HEK293 (cell line): ENCODE measurements around the gene TMEM170A.

Source experiments
- CTCF ChIA-PET: fragments of 350-600 bp; formaldehyde crosslinking; extraction: SDS; loops from one replicate; lab custom pipeline; 2021; ENCODE audit warnings: antibody characterized with exemption; lab: Yijun Ruan, JAX
- POLR2A ChIA-PET: fragments of 300-600 bp; formaldehyde crosslinking; extraction: SDS; loops from one replicate; lab custom pipeline; 2020; ENCODE audit warnings: antibody characterized with exemption, inconsistent platforms; lab: Yijun Ruan, JAX
- H3K27ac ChIP-seq: fragments of 200-500 bp; sonication (Bioruptor generic); 2 replicates; pipeline ENCODE4 v1.5.1; 2014; ENCODE audit warnings: low read depth, low read length, control low read depth, inconsistent platforms; ENCODE audit errors: extremely low read depth
- H3K36me3 ChIP-seq, 2 experiments: fragments of 200-500 bp in 1 of 2; sonication (Bioruptor generic) in 1 of 2; 1 replicate in 1 of 2; 2 replicates in 1 of 2; pipeline ENCODE4 v1.5.1; 2014 to 2017; ENCODE audit warnings: inconsistent platforms in 2 of 2, low read length in 2 of 2; ENCODE audit not compliant: control insufficient read depth in 2 of 2, insufficient read depth in 1 of 2
- H3K4me1 ChIP-seq: fragments of 200-500 bp; sonication (Bioruptor generic); 2 replicates; pipeline ENCODE4 v1.5.1; 2014; ENCODE audit warnings: mild to moderate bottlenecking, low read length, inconsistent platforms; ENCODE audit not compliant: control insufficient read depth, insufficient read depth
- H3K4me3 ChIP-seq: 2 replicates; pipeline ENCODE4 v1.5.1; 2011; ENCODE audit warnings: low read depth, mild to moderate bottlenecking, control low read depth, low read length, moderate library complexity
- H3K9me3 ChIP-seq: fragments of 200-500 bp; sonication (Bioruptor generic); 2 replicates; pipeline ENCODE4 v1.5.1; 2014; ENCODE audit warnings: low read depth, low read length, inconsistent platforms; ENCODE audit not compliant: control insufficient read depth, insufficient read depth
- BCL6B ChIP-seq: fragments of 450-650 bp; formaldehyde crosslinking; IDR thresholded peaks from 2 replicates; pipeline ENCODE4 v1.5.1; 2017; ENCODE audit warnings: missing biosample characterization, missing genetic modification characterization
- HOXA7 ChIP-seq: sonication (generic); formaldehyde crosslinking; IDR thresholded peaks from 2 replicates; pipeline ENCODE4 v1.8.1; 2022; ENCODE audit warnings: missing genetic modification reagents, borderline replicate concordance
- IKZF3 ChIP-seq: fragments of 450-650 bp; IDR thresholded peaks from 2 replicates; pipeline ENCODE4 v1.5.0; 2018; ENCODE audit warnings: missing biosample characterization, mild to moderate bottlenecking, missing genetic modification characterization, moderate library complexity
- PRDM6 ChIP-seq: fragments of 450-650 bp; formaldehyde crosslinking; IDR thresholded peaks from 2 replicates; pipeline ENCODE4 v1.5.1; 2017; ENCODE audit warnings: missing biosample characterization, missing genetic modification characterization
- ZBTB20 ChIP-seq: fragments of 450-650 bp; formaldehyde crosslinking; IDR thresholded peaks from 2 replicates; pipeline ENCODE4 v1.5.1; 2016; ENCODE audit warnings: missing biosample characterization, missing genetic modification characterization
- ZNF132 ChIP-seq: fragments of 450-650 bp; formaldehyde crosslinking; IDR thresholded peaks from 2 replicates; pipeline ENCODE4 v1.5.1; 2017; ENCODE audit warnings: missing biosample characterization, missing genetic modification characterization, borderline replicate concordance
- ZNF133 ChIP-seq: fragments of 450-650 bp; formaldehyde crosslinking; IDR thresholded peaks from 2 replicates; pipeline ENCODE4 v1.5.1; 2016; ENCODE audit warnings: missing biosample characterization, missing genetic modification characterization
- ZNF157 ChIP-seq: fragments of 450-650 bp; formaldehyde crosslinking; IDR thresholded peaks from 2 replicates; pipeline ENCODE4 v1.5.1; 2016; ENCODE audit warnings: missing biosample characterization, missing genetic modification characterization
- ZNF2 ChIP-seq: fragments of 450-650 bp; formaldehyde crosslinking; IDR thresholded peaks from 2 replicates; pipeline ENCODE4 v1.5.1; 2016; ENCODE audit warnings: missing biosample characterization, missing genetic modification characterization
- ZNF248 ChIP-seq: fragments of 450-650 bp; formaldehyde crosslinking; IDR thresholded peaks from 2 replicates; pipeline ENCODE4 v1.5.1; 2017; ENCODE audit warnings: missing biosample characterization, missing genetic modification characterization
- ZNF473 ChIP-seq: fragments of 450-650 bp; formaldehyde crosslinking; IDR thresholded peaks from 2 replicates; pipeline ENCODE4 v1.5.1; 2017; ENCODE audit warnings: missing biosample characterization, missing genetic modification characterization
- ZNF521 ChIP-seq: fragments of 450-650 bp; formaldehyde crosslinking; IDR thresholded peaks from 2 replicates; pipeline ENCODE4 v1.5.1; 2017; ENCODE audit warnings: missing biosample characterization, mild to moderate bottlenecking, missing genetic modification characterization
- ZNF530 ChIP-seq: fragments of 450-650 bp; formaldehyde crosslinking; IDR thresholded peaks from 2 replicates; pipeline ENCODE4 v1.5.1; 2016; ENCODE audit warnings: low read depth, missing biosample characterization, missing genetic modification characterization
- ZNF561 ChIP-seq: fragments of 450-650 bp; IDR thresholded peaks from 2 replicates; pipeline ENCODE4 v1.5.1; 2018; ENCODE audit warnings: missing biosample characterization, missing genetic modification characterization, borderline replicate concordance
- ZNF658 ChIP-seq: fragments of 450-650 bp; formaldehyde crosslinking; IDR thresholded peaks from 2 replicates; pipeline ENCODE4; 2016; ENCODE audit warnings: missing biosample characterization, missing genetic modification characterization
- ZNF704 ChIP-seq: fragments of 450-650 bp; formaldehyde crosslinking; IDR thresholded peaks from 2 replicates; pipeline ENCODE4 v1.5.1; 2016; ENCODE audit warnings: missing biosample characterization, missing genetic modification characterization
- ZNF707 ChIP-seq: fragments of 450-650 bp; formaldehyde crosslinking; IDR thresholded peaks from 2 replicates; pipeline ENCODE4 v1.5.1; 2016; ENCODE audit warnings: missing biosample characterization, missing genetic modification characterization
- TF ChIP-seq, protein P1 (sequence below): fragments of 450-650 bp; formaldehyde crosslinking; conservative IDR thresholded peaks from 2 replicates; pipeline ENCODE4 v1.5.1; 2016; ENCODE audit warnings: low read depth, missing biosample characterization, missing genetic modification characterization
- TF ChIP-seq, protein P2 (sequence below): fragments of 450-650 bp; formaldehyde crosslinking; IDR thresholded peaks from 2 replicates; pipeline ENCODE4 v1.5.1; 2016; ENCODE audit warnings: missing biosample characterization, missing genetic modification characterization
- TF ChIP-seq, protein P3 (sequence below): fragments of 450-650 bp; formaldehyde crosslinking; IDR thresholded peaks from 2 replicates; pipeline ENCODE4 v1.5.1; 2016; ENCODE audit warnings: missing biosample characterization, missing genetic modification characterization

TMEM170A gene

GRCh38 chr16:75420987-75421819 lies 43.3 kb downstream of the TMEM170A start:
- Histone ChIP-seq H3K36me3 (no peaks in the 10 kb centered on the region; a peak in 1 of 3 replicates), H3K9me3 (no peaks in the 10 kb centered on the region), H3K4me3 (no peak overlapping the region), H3K4me1 (peaks cover 12% of the 10 kb centered on the region), H3K27ac (0 out of 2 replicates have a peak overlapping the region, but pooled peaks have one; percentile 20)
- ChIA-PET POLR2A (interaction anchor here (0.9 to 1.6 kb wide), 3 partner anchors 11 to 226 kb away, joined by 3 to 10 read pairs (median 4); partner anchors contain the start of genes CFDP1, KARS1 and TERF2IP), CTCF (interaction anchor here (0.7 to 3.4 kb wide), 2 partner anchors 42 to 44 kb away, joined by 3 to 15 read pairs; partner anchors contain the start of gene TMEM170A)
- TF ChIP-seq PRDM6 (tag by site-specific recombination) (peak; percentile 67), BCL6B (tag by site-specific recombination) (no peak), ZNF658 (tag by site-specific recombination) (no peak), HOXA7 (CRISPR knock-in tag) (no peak), ZNF521 (tag by site-specific recombination) (no peak), ZNF704 (tag by site-specific recombination) (no peak), ZNF530 (tag by site-specific recombination) (no peak), ZNF2 (tag by site-specific recombination) (no peak), ZNF133 (no peak), ZNF157 (tag by site-specific recombination) (no peak), ZNF132 (no peak), ZNF248 (tag by site-specific recombination) (no peak), ZBTB20 (peak; percentile 93), IKZF3 (tag by site-specific recombination) (peak; percentile 69; the same call in 1 of the 2 replicates), ZNF707 (no peak), ZNF473 (tag by site-specific recombination) (no peak), ZNF561 (tag by site-specific recombination) (peak; percentile 23; the same call in 1 of the 2 replicates)
- TF ChIP-seq, protein P1, sequence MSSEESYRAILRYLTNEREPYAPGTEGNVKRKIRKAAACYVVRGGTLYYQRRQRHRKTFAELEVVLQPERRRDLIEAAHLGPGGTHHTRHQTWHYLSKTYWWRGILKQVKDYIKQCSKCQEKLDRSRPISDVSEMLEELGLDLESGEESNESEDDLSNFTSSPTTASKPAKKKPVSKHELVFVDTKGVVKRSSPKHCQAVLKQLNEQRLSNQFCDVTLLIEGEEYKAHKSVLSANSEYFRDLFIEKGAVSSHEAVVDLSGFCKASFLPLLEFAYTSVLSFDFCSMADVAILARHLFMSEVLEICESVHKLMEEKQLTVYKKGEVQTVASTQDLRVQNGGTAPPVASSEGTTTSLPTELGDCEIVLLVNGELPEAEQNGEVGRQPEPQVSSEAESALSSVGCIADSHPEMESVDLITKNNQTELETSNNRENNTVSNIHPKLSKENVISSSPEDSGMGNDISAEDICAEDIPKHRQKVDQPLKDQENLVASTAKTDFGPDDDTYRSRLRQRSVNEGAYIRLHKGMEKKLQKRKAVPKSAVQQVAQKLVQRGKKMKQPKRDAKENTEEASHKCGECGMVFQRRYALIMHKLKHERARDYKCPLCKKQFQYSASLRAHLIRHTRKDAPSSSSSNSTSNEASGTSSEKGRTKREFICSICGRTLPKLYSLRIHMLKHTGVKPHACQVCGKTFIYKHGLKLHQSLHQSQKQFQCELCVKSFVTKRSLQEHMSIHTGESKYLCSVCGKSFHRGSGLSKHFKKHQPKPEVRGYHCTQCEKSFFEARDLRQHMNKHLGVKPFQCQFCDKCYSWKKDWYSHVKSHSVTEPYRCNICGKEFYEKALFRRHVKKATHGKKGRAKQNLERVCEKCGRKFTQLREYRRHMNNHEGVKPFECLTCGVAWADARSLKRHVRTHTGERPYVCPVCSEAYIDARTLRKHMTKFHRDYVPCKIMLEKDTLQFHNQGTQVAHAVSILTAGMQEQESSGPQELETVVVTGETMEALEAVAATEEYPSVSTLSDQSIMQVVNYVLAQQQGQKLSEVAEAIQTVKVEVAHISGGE (tag by site-specific recombination) = peak; percentile 88
- TF ChIP-seq, protein P2, sequence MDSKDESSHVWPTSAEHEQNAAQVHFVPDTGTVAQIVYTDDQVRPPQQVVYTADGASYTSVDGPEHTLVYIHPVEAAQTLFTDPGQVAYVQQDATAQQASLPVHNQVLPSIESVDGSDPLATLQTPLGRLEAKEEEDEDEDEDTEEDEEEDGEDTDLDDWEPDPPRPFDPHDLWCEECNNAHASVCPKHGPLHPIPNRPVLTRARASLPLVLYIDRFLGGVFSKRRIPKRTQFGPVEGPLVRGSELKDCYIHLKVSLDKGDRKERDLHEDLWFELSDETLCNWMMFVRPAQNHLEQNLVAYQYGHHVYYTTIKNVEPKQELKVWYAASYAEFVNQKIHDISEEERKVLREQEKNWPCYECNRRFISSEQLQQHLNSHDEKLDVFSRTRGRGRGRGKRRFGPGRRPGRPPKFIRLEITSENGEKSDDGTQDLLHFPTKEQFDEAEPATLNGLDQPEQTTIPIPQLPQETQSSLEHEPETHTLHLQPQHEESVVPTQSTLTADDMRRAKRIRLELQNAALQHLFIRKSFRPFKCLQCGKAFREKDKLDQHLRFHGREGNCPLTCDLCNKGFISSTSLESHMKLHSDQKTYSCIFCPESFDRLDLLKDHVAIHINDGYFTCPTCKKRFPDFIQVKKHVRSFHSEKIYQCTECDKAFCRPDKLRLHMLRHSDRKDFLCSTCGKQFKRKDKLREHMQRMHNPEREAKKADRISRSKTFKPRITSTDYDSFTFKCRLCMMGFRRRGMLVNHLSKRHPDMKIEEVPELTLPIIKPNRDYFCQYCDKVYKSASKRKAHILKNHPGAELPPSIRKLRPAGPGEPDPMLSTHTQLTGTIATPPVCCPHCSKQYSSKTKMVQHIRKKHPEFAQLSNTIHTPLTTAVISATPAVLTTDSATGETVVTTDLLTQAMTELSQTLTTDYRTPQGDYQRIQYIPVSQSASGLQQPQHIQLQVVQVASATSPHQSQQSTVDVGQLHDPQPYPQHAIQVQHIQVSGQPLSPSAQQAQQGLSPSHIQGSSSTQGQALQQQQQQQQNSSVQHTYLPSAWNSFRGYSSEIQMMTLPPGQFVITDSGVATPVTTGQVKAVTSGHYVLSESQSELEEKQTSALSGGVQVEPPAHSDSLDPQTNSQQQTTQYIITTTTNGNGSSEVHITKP (tag by site-specific recombination) = peak; percentile 93
- TF ChIP-seq, protein P3, sequence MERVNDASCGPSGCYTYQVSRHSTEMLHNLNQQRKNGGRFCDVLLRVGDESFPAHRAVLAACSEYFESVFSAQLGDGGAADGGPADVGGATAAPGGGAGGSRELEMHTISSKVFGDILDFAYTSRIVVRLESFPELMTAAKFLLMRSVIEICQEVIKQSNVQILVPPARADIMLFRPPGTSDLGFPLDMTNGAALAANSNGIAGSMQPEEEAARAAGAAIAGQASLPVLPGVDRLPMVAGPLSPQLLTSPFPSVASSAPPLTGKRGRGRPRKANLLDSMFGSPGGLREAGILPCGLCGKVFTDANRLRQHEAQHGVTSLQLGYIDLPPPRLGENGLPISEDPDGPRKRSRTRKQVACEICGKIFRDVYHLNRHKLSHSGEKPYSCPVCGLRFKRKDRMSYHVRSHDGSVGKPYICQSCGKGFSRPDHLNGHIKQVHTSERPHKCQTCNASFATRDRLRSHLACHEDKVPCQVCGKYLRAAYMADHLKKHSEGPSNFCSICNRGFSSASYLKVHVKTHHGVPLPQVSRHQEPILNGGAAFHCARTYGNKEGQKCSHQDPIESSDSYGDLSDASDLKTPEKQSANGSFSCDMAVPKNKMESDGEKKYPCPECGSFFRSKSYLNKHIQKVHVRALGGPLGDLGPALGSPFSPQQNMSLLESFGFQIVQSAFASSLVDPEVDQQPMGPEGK (tag by site-specific recombination) = 0 out of 2 replicates have a peak, but pooled peaks have one; percentile 23
